Renal cortical epithelial cell (primary cell): ENCODE results near the gene FOXN3. TPM values are rescaled to one million over a fixed set of nuclear protein-coding genes. Genes with fewer than 3 reads are reported as not detected.
"Not testable (repeated sequence)": the region's sequence is repeated elsewhere in the genome, so short reads cannot be mapped to it uniquely, and the experiment has no call there.

Experiments used
- DNase-seq: peaks from one replicate; pipeline ENCODE4 v3.0.0-alpha.2; 2011; ENCODE audit warnings: low read depth
- total RNA-seq: library from RNA; depleted of rRNA; stranded (reverse); fragments of >200 nt; gene quantifications from 2 replicates; pipeline ENCODE4 v1.2.3, GENCODE V29; 2014

FOXN3 gene
- total RNA-seq, 1 donor from 2014 or later: 13.8 TPM

DNA sequence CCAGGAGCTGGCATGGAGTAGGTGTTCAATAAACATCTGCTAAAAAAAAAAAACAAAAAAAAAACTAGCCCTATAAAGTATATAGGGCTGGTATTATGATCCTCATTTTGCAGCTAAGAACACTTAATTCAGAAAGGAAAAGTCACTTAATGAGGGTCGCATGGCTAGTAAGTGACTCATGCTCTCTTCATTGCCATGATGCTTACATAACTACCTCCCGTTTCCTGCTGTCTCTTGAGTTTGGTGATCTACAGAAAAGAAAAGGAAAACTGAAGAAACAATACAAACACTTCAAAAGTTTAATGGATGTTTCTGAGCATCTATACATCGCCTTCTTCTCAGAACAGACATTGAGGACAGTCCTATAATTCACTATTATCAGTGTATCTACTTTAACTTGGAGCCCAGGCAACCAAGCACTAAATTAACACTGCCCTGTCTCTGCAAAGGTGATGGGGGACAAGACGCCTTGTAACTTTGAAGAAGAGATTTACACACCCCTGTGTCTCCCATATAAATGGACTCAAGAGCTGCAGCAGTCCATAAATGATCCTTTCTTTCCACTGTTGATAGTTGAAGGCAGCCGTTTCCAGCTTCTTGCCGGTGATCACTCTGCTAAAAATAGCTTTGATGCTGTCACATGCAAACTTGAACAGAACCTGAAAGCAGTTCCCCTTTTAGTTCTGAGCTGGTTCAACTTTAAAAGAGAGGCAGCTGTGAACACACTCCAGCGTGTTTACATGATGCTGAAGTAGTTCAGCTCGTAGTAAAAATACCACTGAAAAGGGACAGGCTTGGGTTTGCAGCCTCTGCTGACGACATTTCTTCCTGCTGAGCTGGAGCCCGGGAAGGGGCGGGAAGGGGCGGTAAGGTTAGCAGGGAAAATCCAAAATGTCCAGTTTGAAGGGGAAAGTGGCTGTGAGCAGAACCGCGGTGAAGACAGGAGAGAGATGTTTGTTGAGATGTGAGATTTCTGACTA is 113.3 kb downstream of the FOXN3 start:
- DNase-seq: peak; percentile 78

- no peak for DNase-seq
Observed at GRCh38 chr14:89302396-89302950, 114.6 kb downstream of the FOXN3 start.

DNA sequence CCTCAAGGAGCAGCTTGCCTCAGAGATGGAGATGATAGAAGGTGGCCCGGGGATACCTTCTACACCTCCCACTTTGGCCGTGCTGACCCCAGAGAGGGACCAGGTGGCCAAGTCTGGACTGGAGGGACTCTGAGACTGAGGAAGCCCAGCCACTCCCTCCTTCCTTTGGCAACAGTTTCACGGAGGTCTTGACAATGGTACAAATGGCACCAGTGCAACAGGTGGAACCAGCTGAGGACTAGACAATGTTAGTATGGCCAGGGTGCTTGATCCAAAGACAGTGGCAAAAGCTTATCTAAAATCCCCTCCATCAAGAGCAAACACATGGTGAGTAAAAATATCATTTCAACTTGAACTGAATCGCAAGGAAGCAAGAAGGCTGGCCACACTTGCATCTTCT is 117.4 kb downstream of the FOXN3 start:
- no peak for DNase-seq

- DNase-seq: no peak
Observed at GRCh38 chr14:89298056-89298834, 118.8 kb downstream of the FOXN3 start.

DNA sequence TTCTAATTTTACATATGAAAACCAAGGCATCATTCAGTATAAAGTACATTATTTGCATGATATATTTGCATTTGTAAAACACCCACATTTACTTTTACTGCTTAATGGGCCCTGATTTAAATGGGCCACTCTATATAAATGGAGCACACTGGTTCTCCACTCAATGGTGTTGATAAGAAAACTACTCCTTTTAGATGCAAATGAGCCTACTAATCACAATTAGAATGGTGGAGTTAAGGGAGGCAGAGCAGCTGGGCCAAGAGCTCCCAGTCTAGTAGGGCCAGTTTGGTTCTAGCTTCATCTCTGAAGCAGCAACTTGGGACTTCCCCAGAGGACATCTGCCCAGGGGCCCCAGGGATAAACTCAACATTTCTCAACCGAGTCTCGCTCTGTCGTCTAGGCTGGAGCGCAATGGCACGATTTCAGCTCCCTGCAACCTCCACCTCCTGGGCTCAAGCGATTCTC is 120.7 kb downstream of the FOXN3 start:
- no peak for DNase-seq

GRCh38 chr14:89294872-89295271 is 122.2 kb downstream of the FOXN3 start:
- no peak for DNase-seq

- not testable (repeated sequence) for DNase-seq
Observed at GRCh38 chr14:89294469-89294868, 122.6 kb downstream of the FOXN3 start.

GRCh38 chr14:89294060-89294459 is 123.0 kb downstream of the FOXN3 start:
- no peak for DNase-seq

DNA sequence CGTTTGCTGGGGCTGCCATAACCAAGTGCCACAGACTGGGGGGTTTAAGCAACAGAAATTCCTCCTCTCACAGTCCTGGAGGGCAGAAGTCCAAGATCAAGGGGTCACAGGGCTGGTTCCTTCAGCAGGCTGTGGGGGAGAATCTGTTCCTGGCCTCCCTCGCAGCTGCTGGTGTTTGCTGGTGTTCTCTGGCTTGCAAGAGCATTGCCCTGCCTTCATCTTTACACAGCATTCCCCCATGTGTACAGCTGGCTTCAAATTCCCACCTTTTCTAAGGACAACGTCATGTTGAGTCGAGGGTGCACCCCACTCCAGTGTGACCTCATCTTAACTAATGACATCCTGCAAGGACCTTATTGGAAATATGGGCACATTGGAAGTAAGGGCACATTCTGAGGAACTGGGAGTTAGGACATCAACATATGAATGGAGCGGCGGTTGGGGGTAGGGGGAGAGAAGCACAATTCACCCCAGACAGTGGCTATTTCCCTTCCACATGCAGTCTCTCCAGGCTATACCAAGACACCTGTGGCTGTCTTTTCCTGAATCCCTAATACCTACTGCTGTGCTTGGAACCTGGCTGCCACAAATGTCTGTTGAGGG is 123.6 kb downstream of the FOXN3 start:
- DNase-seq: no peak

DNA sequence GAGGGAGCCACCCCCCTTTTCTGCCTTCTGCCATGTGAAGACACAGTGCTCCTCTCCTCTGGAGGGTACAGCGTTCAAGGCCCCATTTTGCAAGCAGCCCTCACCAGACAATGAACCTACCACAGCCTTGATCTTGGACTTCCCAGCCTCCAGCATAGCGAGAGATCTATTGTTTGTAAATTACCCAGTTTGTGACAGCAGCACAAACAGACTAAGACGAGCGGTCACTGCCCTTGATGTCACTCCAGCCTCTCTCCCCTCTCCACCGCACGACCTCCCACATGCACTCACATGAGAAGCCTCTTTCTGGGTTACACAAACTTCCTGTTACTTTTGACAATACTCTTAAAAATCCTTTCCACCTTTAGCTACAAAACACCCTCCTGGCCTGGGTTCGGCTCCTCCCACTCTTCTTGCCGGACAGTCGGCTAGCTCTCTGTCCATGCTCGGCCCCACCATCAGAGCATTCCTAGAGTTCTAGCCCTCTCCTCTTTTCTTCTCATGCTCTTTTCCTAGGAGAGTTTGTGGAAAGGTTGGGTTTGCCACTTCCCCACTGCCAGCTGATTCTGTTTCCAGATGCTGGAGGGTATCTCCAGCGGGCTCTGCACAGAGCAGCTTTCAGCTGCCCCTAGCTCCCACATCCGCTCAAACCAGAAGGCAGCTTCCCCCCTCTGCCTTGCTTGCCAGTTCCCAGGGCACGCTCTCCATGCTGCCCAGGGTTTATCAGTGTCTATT is 124.3 kb downstream of the FOXN3 start:
- DNase-seq: no peak

- DNase-seq: no peak
Observed at GRCh38 chr14:89291351-89291940, 125.6 kb downstream of the FOXN3 start.

- no peak for DNase-seq
Observed at GRCh38 chr14:89290813-89291212, 126.2 kb downstream of the FOXN3 start.

DNA sequence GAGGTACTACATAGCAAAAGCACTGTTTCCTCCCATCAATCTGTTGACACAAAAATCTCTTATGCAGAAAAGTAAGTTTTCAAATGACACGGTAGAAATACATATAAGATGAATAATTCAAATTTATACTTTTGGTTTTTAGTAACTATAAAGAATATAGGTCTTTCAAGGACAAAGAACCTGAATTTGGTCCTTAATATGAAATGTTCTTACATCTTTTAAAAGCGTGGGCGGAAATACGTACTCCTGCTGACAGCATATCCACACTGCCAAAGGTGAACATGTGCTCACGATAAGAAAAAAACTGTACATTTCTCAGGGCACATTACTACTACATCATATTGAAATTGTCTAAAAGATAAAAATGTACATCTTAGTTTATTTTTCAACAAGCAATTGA is 127.6 kb downstream of the FOXN3 start:
- no peak for DNase-seq

GRCh38 chr14:89288114-89288513 is 128.9 kb downstream of the FOXN3 start:
- DNase-seq: no peak

GRCh38 chr14:89284333-89285058 is 132.5 kb downstream of the FOXN3 start:
- DNase-seq: peak; percentile 67

- no peak for DNase-seq
Observed at GRCh38 chr14:89283327-89284060, 133.5 kb downstream of the FOXN3 start.

DNA sequence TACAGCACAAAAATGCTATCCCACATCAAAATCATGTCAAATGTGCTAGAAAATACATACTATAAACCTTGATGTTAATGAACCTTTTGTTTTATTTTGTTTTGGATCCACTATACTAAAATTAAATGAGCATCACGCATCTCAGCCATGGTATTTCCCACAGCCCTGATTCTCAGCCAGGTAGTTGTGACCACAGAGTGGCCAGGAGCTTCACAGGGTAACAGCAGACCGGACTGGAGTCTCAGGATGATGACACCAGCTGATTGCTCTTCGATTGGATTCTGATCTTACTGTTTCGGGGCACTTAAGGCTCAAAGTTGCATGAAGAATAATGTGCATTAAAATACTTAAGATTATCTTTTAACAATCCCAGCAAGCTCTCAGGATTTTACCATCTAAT is 134.8 kb downstream of the FOXN3 start:
- DNase-seq: no peak

GRCh38 chr14:89280600-89280999 is 136.4 kb downstream of the FOXN3 start:
- DNase-seq: no peak

GRCh38 chr14:89279649-89280232 is 137.3 kb downstream of the FOXN3 start:
- DNase-seq: no peak
